GM12801 (cell line): ENCODE results near the gene SYT13.

Experiments used
- CTCF ChIP-seq: IDR thresholded peaks from one replicate; pipeline ENCODE4 v1.5.1; 2011; ENCODE audit warnings: control low read depth; ENCODE audit not compliant: insufficient read length; ENCODE audit errors: extremely low read depth

Gene SYT13

DNA sequence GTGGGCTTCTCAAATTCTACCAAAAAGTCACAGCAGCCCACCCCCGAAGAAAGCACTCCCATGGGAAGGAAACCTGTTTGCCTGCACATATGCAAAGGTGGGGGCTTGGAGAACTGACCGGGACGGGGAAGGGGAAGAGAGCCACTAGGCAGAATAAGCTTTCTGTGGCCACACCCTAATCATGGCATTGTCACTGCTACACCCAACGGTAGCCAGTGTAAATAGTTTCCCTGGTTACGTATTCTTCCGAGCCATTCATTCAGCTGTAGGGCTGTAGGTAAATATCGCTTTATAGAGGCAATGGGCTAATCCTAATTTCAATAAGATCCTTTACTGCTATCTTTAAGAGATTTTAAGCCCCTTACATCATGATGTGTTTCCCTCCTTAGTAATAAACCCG is 78.0 kb downstream of the SYT13 start:
- TF ChIP-seq CTCF = no peak

DNA sequence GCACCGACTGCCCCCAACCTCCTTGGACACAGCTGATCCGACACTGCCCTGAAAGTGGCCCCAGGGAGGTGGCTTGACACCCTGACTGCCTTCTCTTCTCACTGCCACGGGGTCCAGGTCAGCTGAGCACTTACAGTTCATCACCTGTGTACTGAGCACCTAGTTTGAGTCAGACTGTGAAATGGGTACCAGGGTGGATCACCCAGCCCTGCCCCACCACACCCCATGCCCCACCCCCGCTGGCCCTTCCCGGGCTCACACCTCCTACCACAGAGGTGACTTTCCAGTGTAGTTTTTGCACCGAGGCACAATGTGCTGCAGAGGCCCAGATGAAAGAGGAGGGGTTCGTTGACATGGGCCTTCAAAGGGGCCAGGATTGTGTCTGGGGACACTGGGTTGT is 80.2 kb downstream of the SYT13 start:
- TF ChIP-seq CTCF = no peak

DNA sequence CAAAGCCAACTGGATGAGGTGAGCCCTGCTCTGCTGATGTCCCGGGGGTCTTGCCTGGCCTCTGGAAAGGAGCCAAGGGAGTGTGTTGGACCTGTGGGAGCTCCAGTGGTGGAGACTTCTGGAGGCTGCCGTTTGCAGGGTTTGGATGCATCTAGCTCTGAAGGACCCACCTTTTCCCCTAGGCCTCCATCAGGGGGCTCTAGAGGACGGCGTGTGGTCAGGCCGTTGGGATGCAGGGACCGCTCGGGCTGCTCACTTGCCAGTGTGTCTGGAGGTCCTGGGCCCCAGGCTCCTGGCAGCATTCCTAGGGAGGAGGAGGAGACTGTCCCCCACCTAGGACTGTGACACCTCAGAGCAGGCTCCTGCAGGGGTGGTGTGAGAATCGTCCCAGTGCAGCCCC is 81.4 kb downstream of the SYT13 start:
- TF ChIP-seq CTCF = no peak

GRCh38 chr11:45193695-45194094 is 92.4 kb downstream of the SYT13 start:
- no peak for TF ChIP-seq CTCF
